HG03039 (cell line): Measurements from ENCODE around the gene SH3D19.
A peak's percentile ranks its signal among the peaks of the same experiment; 100 is the strongest.
"Not testable (repeated sequence)": the region's sequence is repeated elsewhere in the genome, so short reads cannot be mapped to it uniquely, and the experiment has no call there.

Source experiments
- ATAC-seq: cut with Tn5 transposase; IDR thresholded peaks from one replicate; pipeline ENCODE4 v1.9.1; 2021; ENCODE audit warnings: mild to moderate bottlenecking, moderate library complexity; ENCODE audit not compliant: unreplicated experiment

The SH3D19 gene

DNA sequence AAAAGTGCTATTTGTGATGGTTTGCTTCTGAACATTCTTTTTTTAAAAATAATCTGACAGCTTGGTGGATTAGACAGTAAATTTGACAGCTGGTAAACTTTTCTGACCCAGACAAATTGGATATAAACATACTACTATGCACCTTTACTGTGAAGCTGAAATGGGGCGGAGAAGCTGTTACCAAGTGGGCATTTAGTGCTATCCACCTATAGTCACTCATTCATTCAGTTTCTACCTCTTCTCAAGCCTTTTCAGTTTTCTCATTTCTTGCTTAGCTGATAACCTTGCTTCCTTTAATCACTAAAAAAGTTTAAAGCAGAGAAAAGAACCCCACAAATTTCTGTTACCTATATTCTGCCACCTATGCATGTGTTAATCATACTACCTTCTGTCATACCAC lies 220.8 kb downstream of the SH3D19 start:
- ATAC-seq: no peak

DNA sequence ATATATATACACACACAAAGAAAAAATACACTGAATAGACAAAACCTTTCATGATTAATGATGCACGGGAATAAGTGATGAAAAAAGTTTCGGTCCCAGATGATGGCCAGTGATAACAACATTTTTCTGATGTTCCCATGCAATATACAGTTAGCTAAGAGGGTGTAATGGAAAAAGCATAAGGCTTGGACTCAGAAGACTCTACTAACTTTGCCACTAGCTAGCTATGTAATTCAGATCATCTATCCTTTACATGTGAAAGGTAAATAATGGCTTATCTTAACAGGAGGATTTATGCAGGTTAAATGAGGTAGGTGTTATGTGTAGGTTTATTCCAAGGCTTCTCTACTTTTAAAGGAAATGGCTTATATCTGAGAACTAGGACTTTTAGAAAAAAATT lies 221.6 kb downstream of the SH3D19 start:
- ATAC-seq: no peak

DNA sequence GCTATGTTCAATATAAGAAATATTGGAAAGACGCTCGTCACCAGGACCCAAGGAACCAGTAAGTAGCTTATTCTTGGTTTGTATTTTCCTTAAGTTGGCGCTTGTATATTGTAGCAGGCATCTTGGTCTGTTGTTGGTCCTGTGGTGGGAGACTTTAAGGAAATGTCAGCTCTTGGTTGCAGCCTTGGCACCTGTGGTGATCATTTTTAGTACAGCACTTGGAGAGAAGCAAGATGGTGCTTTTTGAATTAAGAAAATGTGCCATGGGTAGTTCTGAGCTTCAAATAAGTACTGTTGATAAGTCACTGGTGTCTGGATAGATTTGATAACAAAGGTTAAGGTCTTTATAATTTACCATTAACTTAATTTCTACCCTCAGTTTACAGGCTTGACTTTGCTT lies 224.9 kb downstream of the SH3D19 start:
- ATAC-seq: no peak

DNA sequence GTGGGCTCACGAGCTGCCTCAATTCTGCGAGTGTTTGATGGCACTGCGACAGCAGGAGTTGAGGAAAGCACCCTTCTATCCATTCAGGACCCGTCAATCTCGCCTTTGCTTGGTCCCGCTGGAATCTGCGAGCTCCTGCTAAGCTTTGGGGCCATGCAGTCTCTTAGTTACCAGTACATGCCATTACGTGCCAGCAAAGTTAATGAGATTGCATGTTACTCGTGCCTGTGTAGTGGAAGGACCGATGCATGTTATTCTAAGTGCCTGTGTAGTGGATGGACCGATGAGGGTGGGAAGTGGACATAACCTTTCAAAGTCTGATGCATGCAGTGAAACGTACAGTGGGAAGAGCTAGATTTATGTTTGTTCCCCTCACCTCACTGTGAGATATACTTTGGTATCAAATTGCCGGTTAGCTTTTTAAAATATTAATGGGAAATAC lies 225.4 kb downstream of the SH3D19 start:
- no peak for ATAC-seq

DNA sequence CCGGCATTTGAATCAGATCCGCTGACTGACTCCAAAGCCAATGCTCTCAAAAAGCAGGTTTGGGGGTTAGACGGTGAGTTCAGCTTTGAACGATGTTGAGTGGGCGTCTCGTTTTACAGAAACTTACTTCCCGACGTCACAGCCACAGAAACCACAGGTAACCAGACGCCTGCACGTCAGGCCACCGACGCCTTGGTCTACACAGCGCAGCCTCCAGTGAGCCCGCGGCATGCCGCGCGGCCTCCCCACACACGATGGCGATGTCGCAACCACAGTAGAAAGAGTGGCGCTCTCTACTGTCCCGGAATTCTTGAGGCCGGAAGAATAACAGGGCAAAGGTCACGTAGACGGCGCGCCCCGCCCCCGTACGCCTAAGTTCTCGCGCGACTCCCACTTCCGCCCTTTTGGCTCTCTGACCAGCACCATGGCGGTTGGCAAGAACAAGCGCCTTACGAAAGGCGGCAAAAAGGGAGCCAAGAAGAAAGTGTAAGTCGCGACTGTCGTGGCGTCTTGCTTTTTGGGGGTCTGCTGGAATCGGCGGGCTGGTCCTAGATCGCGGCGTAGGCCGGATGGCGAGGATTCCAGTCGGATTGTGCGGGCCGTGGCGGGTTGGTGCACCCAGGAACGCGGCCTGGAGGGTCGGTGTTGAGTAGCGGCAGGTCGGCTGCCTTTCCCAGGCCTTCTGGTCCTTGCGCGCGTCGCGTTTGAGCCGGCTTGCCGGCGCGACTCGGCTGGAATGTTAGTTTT lies 226.0 kb downstream of the SH3D19 start, which contains the start of gene RPS3A:
Gene RPS3A (plus strand): TSS at position 400 of the 747 bp plus-strand sequence. CDS start 25 bp downstream, at position 425.
- ATAC-seq: peak; percentile 93

DNA sequence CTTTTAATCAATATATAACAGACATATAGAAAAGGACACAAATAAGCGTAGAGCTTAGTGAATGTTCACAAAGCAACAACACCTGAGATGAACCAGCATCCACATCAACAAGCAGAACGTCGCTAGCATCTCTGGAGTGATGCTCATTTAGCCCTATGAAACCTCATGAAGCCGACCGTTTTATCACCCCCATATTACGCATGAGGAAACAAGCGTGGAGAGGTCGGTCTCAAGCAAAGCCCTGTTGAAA lies 226.5 kb downstream of the SH3D19 start:
- ATAC-seq: no peak

DNA sequence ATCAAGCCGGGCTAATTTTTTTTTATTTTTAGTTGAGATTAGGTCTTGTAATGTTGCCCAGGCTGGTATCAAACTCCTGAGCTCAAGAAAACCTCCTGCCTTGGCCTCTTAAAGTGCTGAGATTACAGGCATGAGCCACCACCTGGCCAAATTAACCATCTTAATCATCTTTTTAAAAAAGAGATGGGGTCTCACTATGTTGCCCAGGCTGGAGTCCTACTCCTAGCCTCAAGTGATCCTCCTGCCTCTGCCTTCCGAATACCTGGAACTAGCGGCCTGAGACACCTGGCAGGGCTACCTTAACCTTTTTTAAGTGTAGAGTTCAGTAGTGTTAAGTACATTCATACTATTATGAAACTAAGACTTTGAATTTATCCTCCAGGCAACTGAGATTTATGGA lies 227.6 kb downstream of the SH3D19 start:
- ATAC-seq: no peak

DNA sequence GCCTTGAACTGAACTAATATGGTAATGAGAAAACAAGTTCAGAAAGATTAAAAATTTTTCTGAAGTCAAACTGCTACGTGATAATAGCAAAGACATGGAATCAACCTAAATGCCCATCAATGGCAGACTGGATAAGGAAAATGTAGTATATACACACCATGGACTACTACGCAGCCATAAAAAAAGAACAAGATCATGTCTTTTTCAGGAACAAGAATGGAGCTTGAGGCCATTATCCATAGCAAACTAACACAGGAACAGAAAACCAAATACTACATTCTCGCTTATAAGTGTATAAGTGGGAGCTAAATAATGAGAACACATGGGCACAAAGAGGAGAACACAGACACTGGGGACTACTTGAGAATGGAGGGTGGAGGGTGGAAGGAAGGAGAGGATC lies 230.3 kb downstream of the SH3D19 start:
- ATAC-seq: no peak

DNA sequence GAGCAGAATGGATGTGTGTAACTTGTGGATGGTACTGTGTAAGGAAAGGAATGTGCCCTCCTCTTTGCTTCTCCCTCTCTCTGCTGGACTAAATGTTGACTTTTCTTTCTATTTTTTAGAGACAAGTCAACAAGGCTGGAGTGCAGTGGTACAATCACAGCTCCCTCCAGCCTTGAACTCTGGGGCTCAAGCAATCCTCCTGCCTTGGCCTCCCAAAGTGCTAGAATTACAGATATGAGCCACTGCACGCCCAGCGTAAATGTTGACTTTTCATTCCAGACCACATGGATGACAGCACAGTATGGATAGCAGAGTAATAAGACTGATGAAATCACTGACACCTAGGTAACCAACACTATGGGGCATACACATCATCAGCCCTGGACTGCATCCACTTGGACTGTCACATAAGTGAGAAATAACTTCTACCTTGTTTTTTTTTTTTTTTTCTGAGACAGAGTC lies 231.1 kb downstream of the SH3D19 start:
- ATAC-seq: no peak

DNA sequence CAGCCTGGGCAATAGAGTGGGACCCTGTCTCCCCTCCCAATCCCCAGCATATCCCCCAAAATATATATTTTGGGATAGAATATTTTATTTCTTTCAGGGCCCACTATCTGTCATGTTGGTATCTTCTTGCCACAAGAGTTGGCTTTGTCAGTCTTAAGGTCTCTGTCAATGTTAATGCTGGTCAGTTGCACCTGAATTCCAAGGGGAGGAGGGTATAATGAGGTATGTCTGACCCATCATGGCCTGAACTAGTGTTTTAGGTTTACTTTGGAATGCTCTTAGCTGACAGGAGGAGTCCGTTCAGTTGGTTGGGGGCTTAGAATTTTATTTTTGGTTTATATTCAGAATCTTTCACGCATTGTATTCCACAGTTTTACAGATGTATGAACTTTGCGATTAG lies 232.2 kb downstream of the SH3D19 start:
- no peak for ATAC-seq

DNA sequence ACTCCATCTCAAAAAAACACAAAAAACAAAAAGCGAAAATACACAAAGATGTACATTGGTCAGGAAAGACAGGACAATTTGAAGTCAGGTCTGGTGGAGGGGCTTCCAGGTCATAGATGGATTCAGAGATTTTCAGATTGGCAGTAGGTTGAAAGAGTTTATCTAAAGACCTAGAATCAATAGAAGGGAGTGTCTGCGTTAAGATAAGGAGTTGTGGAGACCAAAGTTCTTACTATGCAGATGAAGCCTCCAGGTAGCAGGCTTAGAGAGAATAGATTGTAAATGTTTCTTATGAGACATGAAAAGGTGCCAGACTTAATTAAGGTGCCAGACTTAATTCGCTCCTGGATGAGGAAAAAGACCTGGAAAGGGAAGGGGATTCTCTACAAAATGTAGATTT lies 232.9 kb downstream of the SH3D19 start:
- no peak for ATAC-seq

DNA sequence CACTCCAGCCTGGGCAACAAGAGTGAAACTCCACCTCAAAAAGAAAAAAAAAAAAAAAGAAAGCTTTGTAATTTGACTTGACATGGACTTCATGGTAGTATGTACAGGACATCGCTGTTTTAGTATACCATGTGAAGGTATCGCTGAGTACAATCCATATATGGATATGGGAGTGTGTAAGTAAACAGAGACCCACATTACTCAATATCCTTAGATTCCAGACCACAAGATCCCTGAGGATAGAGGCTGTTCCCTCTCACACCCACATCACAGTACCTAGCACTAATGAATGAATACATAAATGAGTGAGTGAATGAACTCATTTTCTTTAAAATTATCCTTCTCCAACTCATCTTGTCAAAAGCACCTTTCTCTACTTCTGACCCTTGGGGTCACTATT lies 234.4 kb downstream of the SH3D19 start:
- no peak for ATAC-seq

DNA sequence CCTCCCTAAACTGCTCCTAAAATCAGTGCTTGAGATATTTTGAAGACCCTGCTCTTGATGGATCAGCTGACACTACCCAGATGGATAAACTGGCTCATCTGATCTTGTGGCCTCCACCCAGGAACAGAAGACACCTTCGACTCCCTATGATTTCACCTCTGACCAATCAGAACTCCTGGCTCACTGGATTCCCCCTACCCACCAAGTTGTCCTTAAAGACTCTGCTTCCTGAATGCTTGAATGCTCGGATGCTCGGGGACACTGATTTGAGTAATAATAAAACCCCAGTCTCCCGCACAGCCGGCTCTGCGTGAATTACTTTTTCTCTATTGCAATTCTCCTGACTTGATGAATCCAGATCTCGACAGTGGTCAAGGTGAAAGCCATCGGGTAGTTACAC lies 237.9 kb downstream of the SH3D19 start:
- ATAC-seq: no peak

DNA sequence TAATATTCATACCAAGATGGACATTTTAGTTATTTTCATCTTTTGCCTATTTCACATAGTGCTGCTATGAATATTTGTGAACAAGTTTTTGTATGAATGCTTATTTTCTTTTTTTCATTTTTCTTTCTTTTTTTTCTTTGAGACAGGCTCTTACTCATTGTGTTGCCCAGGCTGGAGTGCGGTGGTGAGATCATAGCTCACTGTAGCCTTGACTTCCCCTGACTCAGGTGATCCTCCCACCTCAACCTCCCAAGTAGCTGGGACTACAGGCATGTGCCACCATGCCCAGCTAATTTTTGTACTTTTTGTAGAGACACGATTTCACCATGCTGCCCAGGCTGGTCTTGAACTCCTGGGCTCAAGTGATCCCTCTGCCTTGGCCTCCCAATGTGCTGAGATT lies 247.4 kb downstream of the SH3D19 start:
- not testable (repeated sequence) for ATAC-seq

DNA sequence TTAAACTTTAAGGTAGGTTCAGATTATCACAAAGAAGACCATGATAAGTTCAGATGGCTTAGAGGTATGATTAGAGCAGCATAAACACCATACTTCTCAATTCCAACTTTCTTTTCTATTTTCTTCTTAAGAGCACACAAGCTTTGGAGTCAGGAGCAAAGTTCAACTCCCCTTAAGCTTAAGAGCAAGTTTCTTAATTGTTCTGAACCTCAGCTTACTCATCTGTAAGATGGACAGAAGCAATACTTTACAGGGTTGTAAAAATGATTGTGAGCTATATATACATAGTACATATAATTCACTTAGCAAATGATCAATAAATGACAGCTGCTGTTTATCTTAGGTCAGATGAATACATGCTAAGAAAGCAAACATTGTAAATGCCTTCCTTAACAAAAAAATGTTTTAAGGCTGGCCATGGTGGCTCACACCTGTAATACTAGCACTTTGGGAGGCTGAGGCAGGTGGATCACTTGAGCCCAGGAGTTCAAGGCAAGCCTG lies 250.9 kb downstream of the SH3D19 start:
- no peak for ATAC-seq
